Caco-2 (cell line): ENCODE measurements around the gene SAFB2. TPM values are rescaled to one million over a fixed set of nuclear protein-coding genes. Genes with fewer than 3 reads are reported as not detected.

Experiments used
- BruUV-seq: library from RNA; stranded (reverse); fragments of 400-500 nt; replicated peaks from 2 replicates; lab custom pipeline; 2021; lab: Mats Ljungman, UMichigan
- CTCF ChIA-PET: fragments of 300-600 bp; sonication (Branson Sonifier 250); formaldehyde crosslinking; loops from one replicate; lab custom pipeline; 2022; ENCODE audit warnings: antibody characterized with exemption; lab: Charles Lee
- POLR2A ChIA-PET: fragments of 300-600 bp; sonication (Branson Sonifier 250); formaldehyde crosslinking; loops from one replicate; lab custom pipeline; 2022; ENCODE audit warnings: antibody characterized with exemption; lab: Charles Lee
- DNase-seq, 2 experiments: peaks; one replicate each; pipeline versions ENCODE4 v3.0.0 to v3.0.0-alpha.2; 2020 to 2022
- H3K27me3 ChIP-seq: replicated peaks from 2 replicates; pipeline ENCODE4 v1.6.0; 2011; ENCODE audit warnings: low read length; ENCODE audit not compliant: control insufficient read depth, insufficient read depth
- H3K36me3 ChIP-seq: 2 replicates; pipeline ENCODE4 v1.5.1; 2011; ENCODE audit warnings: low read length; ENCODE audit not compliant: control insufficient read depth, insufficient read depth
- H3K4me1 ChIP-seq: fragments of 250-450 bp; sonication (Bioruptor Pico); 2 replicates; pipeline ENCODE4 v1.5.1; 2020; ENCODE audit warnings: mild to moderate bottlenecking
- H3K4me3 ChIP-seq: 2 replicates; pipeline ENCODE4 v1.5.1; 2011; ENCODE audit warnings: low read depth, mild to moderate bottlenecking, control low read depth, low read length
- H3K9me3 ChIP-seq: fragments of 250-450 bp; sonication (Bioruptor Pico); 2 replicates; pipeline ENCODE4 v1.5.1; 2020; ENCODE audit warnings: mild to moderate bottlenecking, moderate library complexity
- H3K27ac Mint-ChIP-seq: one replicate; pipeline ENCODE4 v1.8.0; 2022; ENCODE audit warnings: mixed read lengths; ENCODE audit not compliant: unreplicated experiment
- H3K27me3 Mint-ChIP-seq: one replicate; pipeline ENCODE4 v1.8.0; 2022; ENCODE audit warnings: mixed read lengths; ENCODE audit not compliant: insufficient read depth, unreplicated experiment
- H3K36me3 Mint-ChIP-seq: one replicate; pipeline ENCODE4 v1.8.0; 2022; ENCODE audit warnings: mild to moderate bottlenecking, mixed read lengths; ENCODE audit not compliant: insufficient read depth, unreplicated experiment
- H3K4me1 Mint-ChIP-seq: one replicate; pipeline ENCODE4 v1.8.0; 2022; ENCODE audit warnings: low read depth, mixed read lengths; ENCODE audit not compliant: unreplicated experiment
- H3K4me3 Mint-ChIP-seq: one replicate; pipeline ENCODE4 v1.8.0; 2022; ENCODE audit warnings: mild to moderate bottlenecking, moderate library complexity, mixed read lengths; ENCODE audit not compliant: unreplicated experiment
- H3K9me3 Mint-ChIP-seq: one replicate; pipeline ENCODE4 v1.8.0; 2022; ENCODE audit warnings: mixed read lengths; ENCODE audit not compliant: unreplicated experiment
- intact Hi-C: fragments of 100-400 bp; cut with micrococcal nuclease; formaldehyde crosslinking; loops from one replicate; pipeline ENCODE4 v1.10.0; 2022; ENCODE audit not compliant: unreplicated experiment
- total RNA-seq: library from RNA; stranded (reverse); gene quantifications from 2 replicates; pipeline ENCODE4 v1.2.3, GENCODE V29; 2022
- TF ChIP-seq, protein P1 (sequence below), 2 experiments: fragments of 200-600 bp in 1 of 2; IDR thresholded peaks; 1 replicate in 1 of 2; 2 replicates in 1 of 2; pipeline versions ENCODE4 v1.5.1 to v1.8.0; 2011 to 2022; ENCODE audit warnings: antibody characterized with exemption in 1 of 2, control low read depth in 1 of 2, inconsistent platforms in 1 of 2, low read depth in 1 of 2, low read length in 1 of 2, mild to moderate bottlenecking in 1 of 2, moderate library complexity in 1 of 2; ENCODE audit not compliant: insufficient read depth in 1 of 2, severe bottlenecking in 1 of 2, unreplicated experiment in 1 of 2

SAFB2 gene
- total RNA-seq, 1 experiment from 2014 or later: 81.3 TPM

DNA sequence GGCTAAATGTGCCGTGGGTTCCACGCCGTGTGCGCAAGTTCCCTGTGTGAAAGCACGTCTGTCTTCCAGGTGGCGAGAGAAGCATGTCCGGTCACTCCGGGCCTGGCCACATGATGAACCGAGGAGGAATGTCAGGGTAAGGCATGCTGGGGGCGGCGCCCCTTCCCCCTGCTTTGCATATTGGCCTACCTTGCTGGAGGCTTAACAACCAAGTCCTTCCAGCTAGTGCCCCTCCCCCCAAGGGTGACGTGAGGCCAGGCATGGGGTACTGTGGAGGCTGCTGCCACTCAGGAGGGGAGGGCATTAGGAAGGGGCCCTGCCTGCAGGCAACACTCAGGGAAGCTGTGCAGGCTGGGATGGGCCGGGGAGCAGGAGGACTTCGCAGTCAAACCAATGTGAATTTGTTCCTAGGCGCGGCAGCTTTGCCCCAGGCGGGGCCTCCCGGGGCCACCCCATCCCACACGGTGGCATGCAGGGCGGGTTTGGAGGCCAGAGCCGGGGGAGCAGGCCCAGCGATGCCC, 45.2 kb upstream of the SAFB2 start:
- ChIA-PET CTCF (no interaction called here), POLR2A (no interaction called here)
- TF ChIP-seq, protein P1, sequence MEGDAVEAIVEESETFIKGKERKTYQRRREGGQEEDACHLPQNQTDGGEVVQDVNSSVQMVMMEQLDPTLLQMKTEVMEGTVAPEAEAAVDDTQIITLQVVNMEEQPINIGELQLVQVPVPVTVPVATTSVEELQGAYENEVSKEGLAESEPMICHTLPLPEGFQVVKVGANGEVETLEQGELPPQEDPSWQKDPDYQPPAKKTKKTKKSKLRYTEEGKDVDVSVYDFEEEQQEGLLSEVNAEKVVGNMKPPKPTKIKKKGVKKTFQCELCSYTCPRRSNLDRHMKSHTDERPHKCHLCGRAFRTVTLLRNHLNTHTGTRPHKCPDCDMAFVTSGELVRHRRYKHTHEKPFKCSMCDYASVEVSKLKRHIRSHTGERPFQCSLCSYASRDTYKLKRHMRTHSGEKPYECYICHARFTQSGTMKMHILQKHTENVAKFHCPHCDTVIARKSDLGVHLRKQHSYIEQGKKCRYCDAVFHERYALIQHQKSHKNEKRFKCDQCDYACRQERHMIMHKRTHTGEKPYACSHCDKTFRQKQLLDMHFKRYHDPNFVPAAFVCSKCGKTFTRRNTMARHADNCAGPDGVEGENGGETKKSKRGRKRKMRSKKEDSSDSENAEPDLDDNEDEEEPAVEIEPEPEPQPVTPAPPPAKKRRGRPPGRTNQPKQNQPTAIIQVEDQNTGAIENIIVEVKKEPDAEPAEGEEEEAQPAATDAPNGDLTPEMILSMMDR (IDR thresholded peaks at IDR 0.05; ENCODE audit: insufficient read depth in 1 of 2, low read depth in 1 of 2, low read length in 1 of 2, severe bottlenecking in 1 of 2, unreplicated experiment in 1 of 2): no peak
- Histone ChIP-seq H3K36me3 (peaks cover 3% of the 10 kb centered on the region), H3K4me1 (peaks cover 4% of the 10 kb centered on the region; the same call in 1 of the 2 replicates), H3K27me3 (no peaks in the 10 kb centered on the region), H3K4me3 (no peak overlapping the region), H3K9me3 (no peaks in the 10 kb centered on the region)
- BruUV-seq: TSS peak; percentile 11
- intact Hi-C loops: no loop called here
- DNase-seq: peak; percentile 63 to 66
- Mint-ChIP-seq H3K27ac (peak overlapping the region; percentile 81), H3K27me3 (no peaks in the 10 kb centered on the region), H3K9me3 (no peaks in the 10 kb centered on the region), H3K4me3 (no peak overlapping the region), H3K36me3 (peaks cover 97% of the 10 kb centered on the region), H3K4me1 (peaks cover 8% of the 10 kb centered on the region)

DNA sequence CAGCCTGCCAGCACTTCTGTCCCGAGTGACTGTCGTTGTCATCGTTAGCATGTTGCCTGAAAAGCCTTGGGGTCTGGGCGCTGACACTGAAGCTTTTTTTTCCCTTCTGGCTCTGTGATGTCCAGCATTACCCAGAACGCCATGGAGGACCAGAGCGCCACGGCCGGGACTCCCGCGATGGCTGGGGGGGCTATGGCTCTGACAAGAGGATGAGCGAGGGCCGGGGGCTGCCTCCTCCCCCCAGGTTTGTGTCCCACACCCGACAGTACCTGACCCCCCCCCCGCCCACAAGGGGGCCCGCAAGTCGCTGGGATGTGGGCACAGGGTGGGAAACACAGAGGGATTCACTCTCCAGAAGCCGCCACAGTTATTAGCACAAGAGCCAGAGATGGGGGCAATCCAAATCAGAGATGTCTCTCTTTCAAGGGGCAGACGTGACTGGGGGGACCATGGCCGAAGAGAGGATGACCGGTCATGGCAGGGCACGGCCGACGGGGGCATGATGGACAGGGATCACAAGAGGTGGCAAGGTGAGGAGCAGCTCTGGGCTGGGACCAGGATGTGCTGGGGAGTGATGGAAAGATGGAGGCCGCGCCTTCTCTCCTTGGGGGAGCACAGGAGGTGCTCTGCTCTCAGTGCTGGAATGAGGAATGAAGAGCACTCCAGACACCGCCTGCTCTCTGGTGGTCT, 44.5 kb upstream of the SAFB2 start:
- DNase-seq: no peak
- POLR2A ChIA-PET: no interaction called here
- BruUV-seq: no TSS peak
- Histone ChIP-seq H3K4me3 (no peak overlapping the region), H3K4me1 (peaks cover 4% of the 10 kb centered on the region; the same call in 1 of the 2 replicates), H3K27me3 (no peaks in the 10 kb centered on the region), H3K36me3 (peaks cover 3% of the 10 kb centered on the region), H3K9me3 (no peaks in the 10 kb centered on the region)
- Mint-ChIP-seq H3K4me1 (peaks cover 8% of the 10 kb centered on the region), H3K9me3 (no peaks in the 10 kb centered on the region), H3K27me3 (no peaks in the 10 kb centered on the region), H3K4me3 (peak overlapping the region; percentile 31), H3K36me3 (peaks cover 97% of the 10 kb centered on the region), H3K27ac (peak overlapping the region; percentile 81)
- CTCF ChIA-PET: interaction anchor here (0.7 kb wide), 1 partner anchor 20 kb away, joined by 3 read pairs; no protein-coding TSS in a partner anchor
- TF ChIP-seq, protein P1 (IDR thresholded peaks at IDR 0.05; ENCODE audit: insufficient read depth in 1 of 2, low read depth in 1 of 2, low read length in 1 of 2, severe bottlenecking in 1 of 2, unreplicated experiment in 1 of 2): no peak
- intact Hi-C loops: no loop called here

DNA sequence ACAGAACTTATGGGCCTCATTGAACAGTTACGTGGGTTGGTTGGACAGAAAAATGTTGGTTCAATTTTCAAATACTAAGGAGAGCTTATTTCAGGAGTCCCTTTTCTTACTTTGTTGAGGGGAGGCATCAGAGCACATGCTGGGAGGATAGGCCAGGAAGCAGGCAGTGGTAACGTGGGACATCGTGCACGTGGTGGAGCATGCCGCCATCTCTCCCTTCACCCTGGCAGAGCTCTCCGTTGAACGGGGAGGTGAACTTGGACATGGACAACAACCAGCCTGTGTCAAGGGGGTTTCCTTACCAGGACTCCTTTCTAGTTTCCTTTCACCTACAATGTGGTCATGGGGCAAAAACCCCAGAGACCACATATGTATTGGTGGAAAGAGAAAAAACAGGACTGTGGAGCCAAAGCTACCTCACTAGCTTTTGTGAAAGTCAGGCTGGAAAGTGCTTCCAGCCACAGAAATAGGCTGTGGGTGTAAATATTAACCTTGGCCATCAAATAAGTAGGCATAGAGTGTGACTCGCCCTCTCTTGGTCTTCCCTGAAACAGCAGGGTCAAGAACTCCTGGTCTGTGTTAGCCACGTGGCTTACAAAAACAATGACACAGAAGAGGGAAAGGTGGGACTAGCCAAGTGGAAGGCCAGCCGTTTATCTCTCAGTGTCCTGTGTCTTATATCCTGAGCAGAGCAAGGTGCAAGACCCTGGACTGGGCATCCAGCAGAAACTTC, 43.4 kb upstream of the SAFB2 start:
- no peaks in the 10 kb centered on the region for H3K9me3 Mint-ChIP-seq
- H3K27me3 ChIP-seq: no peaks in the 10 kb centered on the region
- peaks cover 97% of the 10 kb centered on the region for H3K36me3 Mint-ChIP-seq
- no peak overlapping the region for H3K27ac Mint-ChIP-seq
- no peak overlapping the region for H3K4me3 Mint-ChIP-seq
- BruUV-seq: no TSS peak
- intact Hi-C loops: no loop called here
- ChIA-PET POLR2A (interaction anchor here (0.7 kb wide), 1 partner anchor 24 kb away, joined by 9 read pairs; no protein-coding TSS in a partner anchor), CTCF (no interaction called here)
- H3K4me1 ChIP-seq: peaks cover 4% of the 10 kb centered on the region; the same call in 1 of the 2 replicates
- peaks cover 3% of the 10 kb centered on the region for H3K36me3 ChIP-seq
- H3K4me1 Mint-ChIP-seq: peaks cover 8% of the 10 kb centered on the region
- no peak overlapping the region for H3K4me3 ChIP-seq
- TF ChIP-seq, protein P1 (IDR thresholded peaks at IDR 0.05; ENCODE audit: insufficient read depth in 1 of 2, low read depth in 1 of 2, low read length in 1 of 2, severe bottlenecking in 1 of 2, unreplicated experiment in 1 of 2): peak in 1 of 2 experiments; percentile 32
- H3K27me3 Mint-ChIP-seq: no peaks in the 10 kb centered on the region
- H3K9me3 ChIP-seq: no peaks in the 10 kb centered on the region
- no peak for DNase-seq
